HG03064 (cell line): Measurements from ENCODE around the gene MYL11.

Source experiments
- ATAC-seq: cut with Tn5 transposase; IDR thresholded peaks from one replicate; pipeline ENCODE4 v1.9.1; 2021; ENCODE audit warnings: low read depth; ENCODE audit not compliant: unreplicated experiment

Gene MYL11

DNA sequence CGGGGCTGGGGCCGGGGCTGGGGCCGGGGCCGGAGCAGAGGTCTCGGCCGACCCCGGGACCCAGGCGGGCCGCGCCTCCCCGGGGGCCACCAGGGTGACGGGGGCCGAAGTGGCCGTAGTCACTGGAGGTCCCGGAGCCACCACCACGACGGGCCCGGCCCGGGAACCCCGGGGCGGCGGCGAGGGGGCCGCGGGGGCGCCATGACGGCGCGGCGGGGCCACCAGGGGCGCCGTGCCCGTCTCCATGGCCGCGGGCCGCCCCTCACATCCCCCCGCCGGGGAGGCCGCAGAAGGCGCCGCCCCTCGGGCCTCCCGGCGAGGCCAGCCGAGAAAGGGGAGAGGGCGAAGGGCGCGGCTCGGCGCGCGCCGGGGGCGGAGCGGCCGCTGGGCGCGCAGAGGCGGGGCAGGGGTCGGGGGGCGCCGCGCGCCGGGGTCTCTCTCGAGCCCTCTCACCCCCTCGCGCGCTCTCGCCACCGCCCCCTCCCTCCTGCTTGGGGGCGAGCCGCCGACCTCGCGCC is 4.6 kb upstream of the MYL11 start:
- ATAC-seq, result no peak

GRCh38 chr16:30370456-30371247 is 4.0 kb upstream of the MYL11 start, which contains the start of gene TBC1D10B:
TSS of gene TBC1D10B (minus strand) at chr16:30370494. CDS start at chr16:30370183, 311 bp downstream.
- ATAC-seq, result peak; percentile 64

- no peak for ATAC-seq
Observed at GRCh38 chr16:30371248-30371816, 3.3 kb upstream of the MYL11 start.

DNA sequence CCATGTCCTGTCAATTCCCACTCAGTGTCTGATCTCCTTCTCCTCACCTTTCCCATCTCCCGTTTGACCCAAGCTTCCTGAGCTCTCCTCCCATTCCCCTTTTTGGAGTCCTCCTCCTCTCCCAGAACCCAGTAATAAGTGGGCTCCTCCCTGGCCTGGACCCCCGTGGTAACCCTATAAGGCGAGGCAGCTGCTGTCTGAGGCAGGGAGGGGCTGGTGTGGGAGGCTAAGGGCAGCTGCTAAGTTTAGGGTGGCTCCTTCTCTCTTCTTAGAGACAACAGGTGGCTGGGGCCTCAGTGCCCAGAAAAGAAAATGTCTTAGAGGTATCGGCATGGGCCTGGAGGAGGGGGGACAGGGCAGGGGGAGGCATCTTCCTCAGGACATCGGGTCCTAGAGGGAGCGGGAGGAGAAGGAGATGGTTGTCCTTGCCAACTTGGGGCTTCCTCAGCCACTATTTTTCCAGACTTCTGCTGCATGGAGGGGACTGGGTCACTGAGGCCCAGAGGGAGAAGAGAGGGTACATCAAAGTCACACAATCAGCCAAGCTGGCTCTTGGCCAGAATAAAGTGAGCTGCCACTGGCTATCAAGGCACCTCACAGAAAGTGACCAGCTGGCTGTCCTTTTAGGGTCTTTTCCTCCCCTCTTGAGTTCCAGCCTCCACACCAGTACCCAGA is 2.4 kb upstream of the MYL11 start:
- ATAC-seq, result no peak

- ATAC-seq, result no peak
Observed at GRCh38 chr16:30372725-30373124, 1.9 kb upstream of the MYL11 start.

DNA sequence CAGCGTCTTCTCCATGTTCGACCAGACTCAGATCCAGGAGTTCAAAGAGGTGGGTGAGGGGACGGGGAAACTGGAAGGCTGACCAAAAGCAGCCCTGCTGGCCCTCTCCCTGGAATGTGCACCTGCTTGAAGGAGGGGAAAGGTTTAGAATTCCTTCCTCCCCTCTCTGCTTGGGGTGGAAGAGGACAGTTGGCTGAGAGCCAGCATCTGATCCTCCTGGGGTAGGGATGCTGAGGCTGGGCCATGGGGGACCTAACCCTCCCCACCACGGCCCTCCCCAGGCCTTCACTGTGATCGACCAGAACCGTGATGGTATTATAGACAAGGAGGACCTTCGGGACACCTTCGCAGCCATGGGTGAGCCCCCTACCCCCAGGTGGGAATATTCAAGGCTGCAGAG is 1.3 kb downstream of the MYL11 start:
- no peak for ATAC-seq

DNA sequence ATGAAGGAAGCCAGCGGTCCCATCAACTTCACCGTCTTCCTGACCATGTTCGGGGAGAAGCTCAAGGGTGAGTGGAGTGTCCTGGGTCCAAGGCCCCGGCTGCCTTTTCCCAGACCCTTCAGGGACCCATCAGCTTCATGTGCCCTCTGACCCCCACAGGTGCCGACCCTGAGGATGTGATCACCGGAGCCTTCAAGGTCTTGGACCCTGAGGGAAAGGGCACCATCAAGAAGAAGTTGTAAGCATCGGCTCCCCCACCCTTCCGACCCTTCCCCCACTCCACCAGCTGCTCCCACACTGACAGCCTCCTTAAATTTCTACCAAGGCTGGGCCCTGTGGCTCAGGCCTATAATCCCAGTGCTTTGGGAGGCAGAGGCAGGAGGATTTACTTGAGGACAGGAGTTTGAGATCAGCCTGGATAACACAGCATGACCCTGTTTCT is 1.9 kb downstream of the MYL11 start:
- no peak for ATAC-seq

DNA sequence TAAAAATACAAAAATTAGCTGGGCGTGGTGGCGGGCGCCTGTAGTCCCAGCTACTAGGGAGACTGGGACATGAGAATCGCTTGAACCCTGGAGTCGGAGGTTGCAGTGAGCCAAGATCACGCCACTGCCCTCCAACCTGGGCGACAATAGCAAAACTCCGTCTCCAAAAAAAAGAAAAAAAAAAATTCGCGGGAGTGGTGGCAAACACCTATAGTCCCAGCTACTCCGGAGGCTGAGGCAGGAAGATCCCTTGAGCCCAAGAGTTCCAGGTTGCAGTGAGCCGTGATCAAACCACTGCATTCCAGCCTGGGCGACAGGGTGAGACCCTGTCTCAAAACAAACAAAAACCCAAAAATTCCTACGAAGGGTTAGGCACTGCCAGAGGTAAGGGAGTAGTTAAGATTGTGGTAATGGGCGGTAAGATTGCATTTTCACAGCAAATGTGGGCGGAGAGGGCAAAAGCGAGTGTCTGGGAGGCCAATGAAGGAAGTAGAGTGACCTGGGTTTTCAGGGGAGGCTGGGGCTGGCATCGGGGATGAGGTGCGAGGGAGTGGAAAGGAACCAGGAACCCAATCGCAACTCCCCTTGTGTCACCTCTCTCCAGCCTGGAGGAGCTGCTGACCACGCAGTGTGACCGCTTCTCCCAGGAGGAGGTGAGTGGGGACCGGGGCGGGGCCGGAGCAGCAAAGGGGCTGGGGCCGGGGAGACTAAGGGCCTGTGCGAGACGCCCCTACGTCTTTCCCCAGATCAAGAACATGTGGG is 2.6 kb downstream of the MYL11 start:
- ATAC-seq, result no peak

DNA sequence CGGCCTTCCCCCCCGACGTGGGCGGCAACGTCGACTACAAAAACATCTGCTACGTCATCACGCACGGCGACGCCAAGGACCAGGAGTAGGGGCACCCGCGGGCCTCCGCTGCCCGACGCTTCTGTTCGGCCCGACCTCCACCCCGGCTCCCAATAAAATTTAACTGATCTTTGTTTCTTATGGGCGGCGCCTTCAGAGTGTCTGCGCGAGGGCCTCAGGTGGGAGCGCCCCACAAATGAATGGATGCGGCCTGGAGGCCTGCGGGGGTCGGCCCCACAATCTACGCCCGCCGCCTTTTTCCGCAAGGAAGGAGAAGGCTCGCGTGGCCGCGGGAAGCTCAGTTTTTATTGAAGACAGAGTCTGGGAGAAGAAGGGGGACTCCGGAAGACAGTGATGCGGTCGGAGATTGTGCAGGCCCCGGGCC is 3.2 kb downstream of the MYL11 start:
- no peak for ATAC-seq

DNA sequence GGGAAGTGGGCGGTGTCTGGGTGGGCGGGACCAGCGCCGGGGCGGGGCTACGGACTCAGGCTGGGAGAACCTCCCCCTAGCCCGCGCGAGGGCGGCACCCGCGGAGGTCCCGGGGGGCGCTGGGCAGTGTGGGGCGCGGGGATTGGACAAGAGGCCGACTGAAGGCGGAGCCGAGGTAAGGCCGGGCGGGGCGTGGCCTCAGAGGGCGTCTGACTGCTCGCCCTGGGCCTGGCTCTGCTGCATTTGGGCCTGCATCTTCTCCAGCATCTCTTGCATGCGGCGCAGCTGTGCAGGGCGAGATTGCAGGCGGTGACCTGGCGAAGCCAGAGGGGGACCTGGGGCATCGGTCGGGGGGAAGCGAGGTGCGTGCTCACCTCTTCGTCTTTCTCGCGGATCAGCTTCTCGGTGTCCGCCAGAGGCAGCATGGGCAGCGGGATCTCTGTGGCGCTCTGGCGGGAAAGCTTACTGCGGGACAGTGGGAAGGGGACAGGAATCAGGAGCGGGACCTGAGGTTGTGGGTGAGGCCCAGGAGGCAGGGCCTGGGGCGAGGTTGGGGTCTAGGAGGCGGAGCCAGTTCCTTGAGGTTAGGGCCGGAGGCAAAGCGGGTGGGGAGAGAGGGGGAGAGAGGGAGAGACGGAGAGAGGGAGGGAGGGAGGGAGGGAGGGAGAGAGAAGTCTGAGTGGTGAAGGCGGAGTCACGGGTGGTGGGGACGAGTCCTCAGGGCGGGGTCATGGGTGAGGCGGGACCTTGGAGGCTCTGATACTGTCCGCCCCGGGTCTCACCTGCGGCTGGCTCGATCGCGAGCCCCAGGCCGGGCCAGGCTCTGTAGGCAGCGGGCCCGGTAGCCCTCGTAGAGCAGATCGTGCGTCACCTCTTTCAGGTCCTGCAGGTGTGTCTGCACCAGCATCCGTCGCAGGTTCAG is 3.9 kb downstream of the MYL11 start:
- ATAC-seq, result peak; percentile 80

- ATAC-seq, result no peak
Observed at GRCh38 chr16:30379158-30379783, 4.7 kb downstream of the MYL11 start.

DNA sequence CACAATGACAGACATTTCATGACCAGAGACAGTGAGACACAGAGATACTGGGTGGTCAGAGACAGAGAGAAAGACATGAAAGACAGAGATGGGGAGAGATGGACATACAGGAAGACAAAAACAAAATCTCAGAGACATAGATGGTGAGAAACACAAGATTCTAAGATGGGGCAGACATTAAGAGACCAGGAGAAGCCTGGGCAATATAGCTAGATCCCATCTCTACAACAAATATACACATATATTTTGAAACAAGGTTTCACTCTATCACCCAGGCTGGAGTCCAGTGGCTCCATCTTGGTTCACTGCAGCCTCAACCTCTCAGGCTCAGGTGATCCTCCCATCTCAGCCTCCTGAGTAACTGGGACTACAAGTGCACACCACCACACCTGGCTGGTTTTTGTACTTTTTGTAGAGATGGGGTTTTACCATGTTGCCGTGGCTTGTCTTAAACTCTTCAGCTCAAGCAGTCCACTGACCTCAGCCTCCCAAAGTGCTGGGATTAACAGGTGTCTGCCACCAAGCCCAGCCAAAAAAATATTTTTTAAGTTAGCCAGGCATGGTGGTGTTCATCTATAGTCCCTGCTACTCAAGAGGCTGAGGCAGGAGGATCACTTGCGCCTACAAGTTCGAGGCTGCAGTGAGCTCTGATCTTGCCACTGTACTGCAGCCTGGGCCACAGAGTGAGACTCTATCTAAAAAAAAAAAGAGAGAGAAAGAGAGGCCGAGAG is 5.6 kb downstream of the MYL11 start:
- ATAC-seq, result no peak

DNA sequence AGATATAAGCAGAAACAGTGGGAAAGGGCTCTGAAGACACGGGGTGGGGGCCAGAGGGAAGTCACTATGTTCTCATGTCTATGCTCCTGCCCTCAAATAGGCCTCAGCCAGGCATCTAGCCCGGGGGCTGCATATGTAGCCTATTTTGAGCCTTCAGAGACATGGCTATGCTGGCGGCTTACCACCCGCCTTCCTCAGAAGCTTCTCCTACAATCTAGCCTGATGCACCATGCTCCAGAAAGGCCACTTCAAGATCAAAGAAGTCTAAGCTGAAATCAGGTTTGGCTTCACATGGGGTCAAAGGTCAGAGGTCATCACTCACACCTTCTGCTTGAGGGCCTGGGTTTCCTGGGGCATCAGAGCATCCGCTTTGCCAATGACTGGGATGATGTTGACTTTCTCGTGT is 6.2 kb downstream of the MYL11 start:
- ATAC-seq, result no peak

- ATAC-seq, result no peak
Observed at GRCh38 chr16:30381291-30382041, 6.9 kb downstream of the MYL11 start.

DNA sequence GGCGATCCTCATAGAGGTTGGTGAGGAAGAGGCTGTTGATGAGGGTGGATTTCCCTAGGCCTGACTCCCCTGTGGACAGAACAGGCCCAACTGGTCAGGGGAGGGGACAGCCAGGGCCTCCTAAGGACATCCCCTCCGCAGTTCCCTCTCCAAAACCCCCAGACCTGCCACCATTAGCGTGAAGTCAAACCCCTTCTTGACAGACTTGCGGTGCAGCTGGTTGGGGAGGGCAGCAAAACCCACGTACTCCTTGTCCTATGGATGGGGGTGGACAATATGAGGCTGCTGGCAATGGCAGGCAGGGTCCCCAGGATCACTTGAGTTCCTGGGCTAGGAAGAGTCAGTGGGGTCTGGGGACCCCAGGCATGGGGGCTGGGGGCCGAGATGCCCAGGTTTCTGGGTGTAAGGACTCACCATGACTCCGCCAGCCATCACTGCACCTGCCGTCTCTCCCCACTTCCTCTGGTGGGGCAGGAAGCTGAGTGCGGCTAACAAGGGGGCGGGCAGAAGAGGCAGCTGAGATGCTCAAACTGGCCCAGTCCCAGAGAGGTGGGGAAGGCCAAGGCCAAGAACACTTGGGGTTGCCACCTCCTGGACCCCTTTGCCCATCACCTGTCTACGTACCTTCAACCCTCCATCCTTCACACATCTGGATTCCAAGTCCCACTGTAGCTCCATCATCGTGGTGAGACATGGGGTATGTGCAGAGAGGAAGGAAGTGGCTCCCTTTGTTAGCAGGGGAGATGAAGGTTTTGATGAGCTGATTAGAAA is 7.7 kb downstream of the MYL11 start, which contains the start of gene SEPTIN1:
SEPTIN1 (minus strand) TSS at position 451 of the 771 bp plus-strand sequence; CDS start at position 432, 19 bp downstream.
- no peak for ATAC-seq

DNA sequence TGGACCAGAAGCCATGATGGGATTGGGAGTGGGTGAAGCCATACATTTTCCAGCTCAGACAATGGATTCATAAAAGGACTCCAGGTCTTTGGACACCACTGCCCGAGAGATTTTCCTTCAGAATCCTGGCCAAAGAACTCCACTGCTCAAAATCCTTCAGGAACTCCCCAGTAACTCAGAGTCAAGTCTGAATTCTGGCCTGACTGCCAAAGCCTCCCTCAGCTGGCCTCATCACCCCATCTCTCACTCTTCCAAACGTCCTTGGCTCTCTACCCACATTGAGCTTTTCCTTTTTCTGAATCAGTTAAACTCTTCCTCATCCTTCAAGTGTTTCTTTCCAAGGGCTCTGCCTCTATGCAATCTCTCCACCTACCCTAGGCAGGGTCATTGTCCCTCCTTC is 8.9 kb downstream of the MYL11 start:
- no peak for ATAC-seq

DNA sequence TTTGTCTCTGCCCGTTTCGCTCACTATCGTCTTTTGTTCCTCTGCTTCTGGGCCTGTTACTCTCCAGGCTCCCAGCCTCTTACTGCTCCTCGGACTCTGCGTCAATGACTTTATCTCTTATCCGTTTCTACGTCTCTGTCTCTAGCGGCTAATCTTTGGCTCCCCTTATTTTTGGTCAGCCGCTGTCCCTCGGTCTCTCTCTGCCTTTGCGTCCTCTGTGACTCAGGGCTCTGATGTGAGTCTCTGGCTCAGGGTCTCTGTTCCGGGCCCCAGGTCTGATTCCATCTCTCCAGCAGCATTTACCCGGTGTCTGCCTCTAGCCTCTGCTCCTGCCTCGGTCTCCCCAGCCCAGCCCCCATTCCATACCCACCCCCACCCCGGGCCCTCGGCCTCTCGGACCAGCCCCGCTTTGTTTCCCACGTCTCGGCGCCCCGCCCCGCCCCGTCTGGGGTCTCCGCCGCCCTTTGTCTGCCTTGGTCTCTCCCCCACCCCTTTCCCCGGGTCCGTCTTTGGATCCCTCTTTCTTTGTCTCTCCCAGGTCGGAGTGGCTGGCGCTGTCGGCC is 20.1 kb downstream of the MYL11 start:
- ATAC-seq, result no peak
